Pancreas (tissue), 10 donors: ENCODE data around the gene KLK4. TPM values are rescaled to one million over a fixed set of nuclear protein-coding genes. Genes with fewer than 3 reads are reported as not detected.

ENCODE experiments used
- ATAC-seq, 4 donors: fragments of 200-7000 bp; cut with Tn5 transposase; one replicate each; pipeline versions ENCODE4 v1.8.0 to v1.9.1; 2020; ENCODE audit warnings: mild to moderate bottlenecking in 4 of 4, moderate library complexity in 4 of 4
- DNase-seq, 6 donors: peaks; one replicate each; pipeline ENCODE4 v3.0.0-alpha.2; 2020
- FAIRE-seq: peaks from 2 replicates; lab custom pipeline; 2012; peaks lifted over from hg19 to GRCh38; lab: Jason Lieb, UNC
- H3K27ac ChIP-seq, 4 donors: fragments of 200-600 bp; sonication (generic); 1 replicate in 3 of 4; 2 replicates in 1 of 4; pipeline versions ENCODE4 v1.5.0 to v1.8.0; 2020
- H3K27me3 ChIP-seq, 4 donors: fragments of 200-600 bp; one replicate each; pipeline ENCODE4 v1.8.0; 2021
- H3K36me3 ChIP-seq, 3 donors: fragments of 200-600 bp; sonication (generic) in 1 of 3; one replicate each; pipeline versions ENCODE4 v1.5.0 to v1.8.0; 2020 to 2021
- H3K4me1 ChIP-seq, 3 donors: fragments of 200-600 bp; one replicate each; pipeline ENCODE4 v1.8.0; 2021
- H3K4me3 ChIP-seq, 4 donors: fragments of 200-600 bp; sonication (generic) in 2 of 4; one replicate each; pipeline versions ENCODE4 v1.5.0 to v1.8.0; 2020 to 2021
- H3K9me3 ChIP-seq, 4 donors: fragments of 200-600 bp; one replicate each; pipeline ENCODE4 v1.8.0; 2021
- CTCF ChIP-seq, 4 donors: fragments of 200-600 bp; sonication (generic) in 3 of 4; IDR thresholded peaks; one replicate each; pipeline versions ENCODE4 v1.5.0 to v1.8.0; 2021; ENCODE audit warnings: antibody characterized with exemption in 4 of 4
- WGBS, 2 donors: extraction: QIAGEN DNeasy Blood & Tissue Kit; methylation state at CpG; one replicate each; pipeline ENCODE4 v1.1.7; 2013; 5-methylcytosine and 5-hydroxymethylcytosine counted together
- intact Hi-C, 3 donors: fragments of 100-400 bp; cut with DNase I; formaldehyde crosslinking; loops; one replicate each; pipeline versions ENCODE4 v1.11.1 to v1.14.2; 2022
- polyA plus RNA-seq, 2 donors: library from polyadenylated mRNA; stranded (reverse); fragments of 200-250 nt; gene quantifications; one replicate each; pipeline ENCODE4 v1.2.3, GENCODE V29; 2013
- total RNA-seq, 6 donors: library from RNA; stranded (reverse); fragmentation: NEBNext Ultra II Directional in 4 of 6; extraction: Animal tissue kit (Norgen Biotek cat#: 25700) in 4 of 6; gene quantifications; one replicate each; pipeline versions ENCODE4 v1.2.1 to v1.2.4, GENCODE V29; 2021 to 2023
- donor health status: healthy with polysubstance abuse.
- donor health status: DM: no; HTN: no; CAD: no; lungs with moderate emphysema.
- donor health status: DM: no; HTN: no; CAD: no.
- donor health status: control.
- donor health status: control.
- donor health status: Bipolar disorder and iron deficiency.
- donor health status: DM: yes; HTN: yes; CAD: no.
- donor health status: DM: no; HTN: no; CAD: no.
- donor health status: DM: no; HTN: no; CAD: no.
- donor health status: DM: yes; HTN: yes; CAD: no.

KLK4 gene
- total and polyA plus RNA-seq, 8 donors: 0.41 TPM; not detected in 7

- no peaks in the 10 kb centered on the region for H3K9me3 ChIP-seq
- DNase-seq (no peak), ATAC-seq (no peak), FAIRE-seq (no peak)
- no peak overlapping the region for H3K27ac ChIP-seq
- WGBS, 2 donors: 44 to 56% methylated on average over 5 of the region's 5 CpGs
- H3K36me3 ChIP-seq: no peaks in the 10 kb centered on the region
- no peak overlapping the region for H3K4me3 ChIP-seq
- peaks cover 0 to 31% (median 0%) of the 10 kb centered on the region in 4 donors for H3K27me3 ChIP-seq
- H3K4me1 ChIP-seq: no peaks in the 10 kb centered on the region
- TF ChIP-seq CTCF (IDR thresholded peaks at IDR 0.05): no peak
- intact Hi-C loops: no loop called here
Observed at GRCh38 chr19:50928831-50929230, 17.6 kb upstream of the KLK4 start.

- Histone ChIP-seq H3K27ac (no peak overlapping the region), H3K9me3 (no peaks in the 10 kb centered on the region), H3K4me1 (no peaks in the 10 kb centered on the region), H3K27me3 (peaks cover 0 to 29% (median 0%) of the 10 kb centered on the region in 4 donors), H3K4me3 (no peak overlapping the region), H3K36me3 (no peaks in the 10 kb centered on the region)
- intact Hi-C loops: no loop called here
- ATAC-seq: no peak
- no peak for TF ChIP-seq CTCF (IDR thresholded peaks at IDR 0.05)
- FAIRE-seq: no peak
- 60 to 67% methylated on average over 11 of the region's 11 CpGs for WGBS, 2 donors
- DNase-seq: no peak
Observed at GRCh38 chr19:50926144-50926543, 14.9 kb upstream of the KLK4 start.

- 78 to 86% methylated on average over 2 of the region's 2 CpGs for WGBS, 2 donors
- H3K9me3 ChIP-seq: no peaks in the 10 kb centered on the region
- TF ChIP-seq CTCF (IDR thresholded peaks at IDR 0.05): no peak
- no peak overlapping the region for H3K4me3 ChIP-seq
- ATAC-seq (no peak), DNase-seq (no peak), FAIRE-seq (no peak)
- intact Hi-C loops: no loop called here
- no peaks in the 10 kb centered on the region for H3K36me3 ChIP-seq
- no peaks in the 10 kb centered on the region for H3K4me1 ChIP-seq
- no peak overlapping the region for H3K27ac ChIP-seq
- peaks cover 0 to 27% (median 0%) of the 10 kb centered on the region in 4 donors for H3K27me3 ChIP-seq
Observed at GRCh38 chr19:50925734-50926133, 14.5 kb upstream of the KLK4 start.

- intact Hi-C loops: no loop called here
- Histone ChIP-seq H3K36me3 (no peaks in the 10 kb centered on the region), H3K4me1 (no peaks in the 10 kb centered on the region), H3K9me3 (no peaks in the 10 kb centered on the region), H3K27me3 (peaks cover 0 to 35% (median under 1%) of the 10 kb centered on the region in 4 donors), H3K27ac (no peak overlapping the region), H3K4me3 (no peak overlapping the region)
- WGBS, 2 donors: 44 to 45% methylated on average over 6 of the region's 6 CpGs
- no peak for FAIRE-seq
- no peak for ATAC-seq
- DNase-seq: no peak
- TF ChIP-seq CTCF (IDR thresholded peaks at IDR 0.05): no peak
Observed at GRCh38 chr19:50924586-50924985, 13.4 kb upstream of the KLK4 start.

- 26% methylated on average over 21 of the region's 21 CpGs for WGBS, 2 donors
- no peak for FAIRE-seq
- Histone ChIP-seq H3K9me3 (no peaks in the 10 kb centered on the region), H3K4me1 (no peaks in the 10 kb centered on the region), H3K27ac (no peak overlapping the region), H3K27me3 (peaks cover 0 to 26% (median 2%) of the 10 kb centered on the region in 4 donors), H3K4me3 (no peak overlapping the region), H3K36me3 (no peaks in the 10 kb centered on the region)
- peak; percentile 99 to 100 (median 100) for ATAC-seq
- intact Hi-C loops: no loop called here
- TF ChIP-seq CTCF (IDR thresholded peaks at IDR 0.05): peak; percentile 84 to 94 (median 90)
- peak; percentile 65 to 89 (median 79) for DNase-seq
Observed at GRCh38 chr19:50922317-50922853, 11.2 kb upstream of the KLK4 start.
